NCI-H774 (cell line): ENCODE results near the gene NRXN3.
"Not testable (repeated sequence)": the region's sequence is repeated elsewhere in the genome, so short reads cannot be mapped to it uniquely, and the experiment has no call there.

ENCODE experiments used
- DNase-seq: peaks from one replicate; lab custom pipeline; 2025; lab: John Stamatoyannopoulos, UW

The NRXN3 gene

DNA sequence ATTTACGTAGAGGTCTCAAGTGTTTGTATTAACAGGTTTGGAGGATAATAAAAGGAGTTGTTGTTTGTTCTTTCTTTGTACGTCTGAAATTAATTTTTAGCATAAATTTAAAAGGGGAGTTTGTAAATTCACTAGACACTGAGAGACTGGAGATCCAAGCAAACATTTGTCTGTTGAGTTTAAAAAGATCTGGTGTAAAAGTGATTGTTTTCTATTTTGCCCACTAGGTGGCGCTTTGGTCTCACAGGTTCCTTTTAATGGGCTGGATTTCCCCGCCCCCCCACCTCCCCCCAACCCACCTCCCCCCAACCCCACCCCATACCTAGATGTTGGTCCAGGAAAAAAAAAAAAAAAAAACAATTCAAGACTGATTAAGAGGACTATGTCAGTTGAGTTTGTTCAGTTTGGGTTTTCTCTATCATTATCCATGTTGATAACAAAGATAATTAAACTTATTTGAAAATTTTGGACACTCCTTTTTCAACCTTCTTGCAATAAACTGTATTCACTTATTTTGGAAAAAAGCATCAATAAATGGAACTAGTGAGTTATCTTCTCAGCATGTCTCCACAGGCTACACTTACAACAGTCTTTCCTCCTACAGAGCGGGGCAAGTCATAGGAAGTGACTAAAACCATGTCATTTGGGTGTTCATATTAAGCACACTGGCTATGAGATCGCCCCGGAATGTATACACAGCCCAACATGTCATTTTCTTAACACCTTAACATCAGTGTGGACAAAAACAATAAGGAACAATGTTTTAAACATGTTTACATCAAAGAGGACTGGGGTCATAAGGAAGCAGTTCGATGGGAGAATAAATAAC is 841.1 kb downstream of the NRXN3 start:
- DNase-seq: peak; percentile 8

- no peak for DNase-seq
Observed at GRCh38 chr14:79011920-79012204, 841.7 kb downstream of the NRXN3 start.

GRCh38 chr14:79016828-79017505 is 846.8 kb downstream of the NRXN3 start:
- DNase-seq: no peak

- DNase-seq: no peak
Observed at GRCh38 chr14:79017561-79017960, 847.4 kb downstream of the NRXN3 start.

DNA sequence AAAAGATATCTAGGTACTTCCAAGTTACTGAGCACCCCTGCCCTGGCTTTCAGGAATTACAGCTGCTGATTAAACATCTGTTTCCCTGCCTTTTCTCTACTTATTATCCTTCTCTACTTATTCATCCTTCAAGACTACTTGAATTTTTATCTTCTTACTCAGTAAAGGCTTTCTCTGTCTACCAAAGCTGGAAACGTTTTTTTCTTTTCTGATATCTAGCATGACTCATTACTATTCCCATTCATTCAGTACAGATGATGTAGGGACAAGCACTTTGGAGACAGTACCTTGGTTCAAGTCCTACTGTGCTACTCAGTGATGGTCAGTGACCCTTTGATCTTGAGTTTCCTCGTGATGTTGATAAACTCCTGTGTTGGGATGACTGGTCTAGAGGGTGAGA is 848.7 kb downstream of the NRXN3 start:
- DNase-seq: no peak

GRCh38 chr14:79019898-79020297 is 849.7 kb downstream of the NRXN3 start:
- DNase-seq: not testable (repeated sequence)

DNA sequence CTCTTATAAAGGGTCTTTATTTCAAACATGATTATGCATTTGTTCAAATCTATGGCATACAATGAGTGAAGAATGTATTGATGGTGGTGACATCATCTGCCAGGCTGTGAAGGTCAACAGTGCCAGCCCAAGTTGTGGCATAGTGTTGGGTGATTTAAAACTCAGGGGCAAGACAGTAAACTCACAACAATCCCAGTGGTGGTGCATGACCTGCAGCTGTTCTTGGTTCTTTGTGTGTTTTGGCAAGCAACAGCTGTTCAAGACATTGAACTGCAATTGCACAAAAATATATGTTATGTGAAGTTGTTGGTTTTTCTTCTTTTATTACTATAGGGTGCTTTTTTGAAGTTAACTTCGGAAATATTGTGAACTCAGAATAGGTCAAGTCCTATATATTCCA is 851.6 kb downstream of the NRXN3 start:
- no peak for DNase-seq

DNA sequence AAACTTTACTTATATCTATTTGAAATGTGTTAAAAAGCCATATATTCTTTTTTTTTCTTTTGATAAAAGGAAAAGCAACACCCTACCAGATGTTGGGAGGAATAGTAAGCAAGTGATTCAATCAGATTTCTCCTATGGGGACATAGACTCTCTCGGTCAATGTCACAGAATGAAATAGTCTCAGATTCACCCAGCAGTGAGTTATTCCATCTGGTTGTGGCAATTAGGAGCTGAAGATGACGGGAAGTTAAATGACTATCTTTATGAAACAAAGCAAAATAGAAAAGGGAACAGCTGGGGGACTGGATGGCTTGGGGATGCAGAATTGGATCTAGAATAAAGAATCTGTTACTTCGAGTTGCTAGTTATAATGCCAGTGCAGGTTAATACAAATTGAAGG is 857.0 kb downstream of the NRXN3 start:
- no peak for DNase-seq

GRCh38 chr14:79028281-79028680 is 858.1 kb downstream of the NRXN3 start:
- DNase-seq: no peak

- no peak for DNase-seq
Observed at GRCh38 chr14:79036441-79036840, 866.3 kb downstream of the NRXN3 start.

DNA sequence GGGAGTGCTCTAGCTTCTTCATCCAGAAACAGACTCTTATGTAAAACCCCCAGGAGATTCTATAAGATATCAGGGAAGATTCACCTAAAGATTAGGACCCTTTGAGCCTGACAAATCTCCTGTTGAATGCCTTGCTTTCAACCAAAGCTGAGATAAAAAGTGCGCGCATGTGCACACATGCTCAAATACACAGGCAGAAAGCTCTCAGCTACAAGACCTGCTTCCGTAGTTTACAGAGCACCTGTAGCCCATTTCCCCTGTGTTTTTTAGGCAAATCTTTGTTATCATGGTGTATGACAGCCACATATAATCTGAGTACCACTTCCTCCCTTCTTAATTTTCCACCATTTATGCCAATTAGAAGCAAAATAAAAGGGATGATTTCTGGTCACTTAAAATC is 866.9 kb downstream of the NRXN3 start:
- DNase-seq: no peak

- DNase-seq: no peak
Observed at GRCh38 chr14:79037593-79037992, 867.4 kb downstream of the NRXN3 start.

DNA sequence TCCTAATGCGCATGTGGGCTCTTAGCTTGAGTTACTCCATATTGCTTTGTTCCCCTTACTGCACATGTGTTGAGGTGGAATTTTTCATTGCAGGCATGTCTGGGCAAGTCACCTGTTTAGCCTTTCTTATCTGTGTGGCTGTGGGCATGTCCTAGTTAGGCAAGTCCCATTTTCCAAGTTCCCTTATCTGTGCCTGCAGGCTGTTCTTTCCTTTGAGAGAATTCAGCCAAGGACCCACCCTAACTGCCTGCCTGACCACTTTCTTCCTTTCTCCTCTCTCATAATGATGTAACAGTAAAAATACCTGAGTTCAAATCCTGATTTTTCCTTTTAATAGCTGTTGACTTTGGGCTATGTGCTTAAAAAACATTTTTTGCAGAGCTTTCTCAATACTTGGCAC is 870.6 kb downstream of the NRXN3 start:
- DNase-seq: no peak

GRCh38 chr14:79043194-79043889 is 873.2 kb downstream of the NRXN3 start:
- DNase-seq: no peak

GRCh38 chr14:79044894-79045624 is 874.9 kb downstream of the NRXN3 start:
- no peak for DNase-seq

DNA sequence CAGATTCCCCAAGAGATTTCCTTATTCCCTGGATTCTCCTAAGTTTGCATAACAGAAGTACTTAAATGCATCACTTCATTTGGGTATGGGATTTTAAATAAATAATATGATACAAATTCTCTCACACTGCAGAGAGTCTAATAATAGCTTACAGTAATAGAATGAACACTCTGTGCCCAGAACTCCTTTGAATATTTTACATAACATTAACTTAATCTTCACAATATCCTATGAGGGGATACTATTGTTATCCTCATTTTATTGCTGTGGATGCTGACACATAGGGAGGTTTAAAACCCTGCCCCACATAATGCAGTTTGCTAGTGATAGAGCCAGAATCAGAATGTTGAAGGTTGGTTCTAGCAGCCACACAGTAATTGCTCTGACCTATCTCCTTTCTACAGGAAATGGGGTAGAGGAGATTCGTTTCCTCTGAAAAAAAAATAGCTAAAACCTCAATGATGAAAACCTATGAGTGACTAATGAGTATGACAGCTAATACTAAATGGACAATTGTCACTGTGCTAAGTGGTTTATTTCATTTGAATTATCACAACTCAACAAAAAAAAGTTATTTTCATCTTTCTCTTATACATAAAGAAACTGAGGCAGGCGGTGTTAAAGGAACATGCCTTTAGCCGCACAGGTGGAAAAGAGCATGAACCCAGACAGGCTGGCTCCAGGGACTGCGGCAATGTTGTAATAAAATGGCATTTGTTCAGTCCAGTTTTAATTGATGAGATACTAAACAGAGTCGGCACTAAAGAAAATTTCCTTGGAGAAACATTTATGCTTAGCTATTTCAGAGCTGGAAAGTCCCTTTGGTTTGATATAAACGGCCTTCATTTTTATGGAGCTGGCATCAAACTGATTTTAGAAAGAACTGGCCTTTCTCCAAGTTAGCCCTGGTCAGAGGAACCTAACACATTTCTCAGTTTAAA is 880.9 kb downstream of the NRXN3 start:
- DNase-seq: no peak

GRCh38 chr14:79051742-79052141 is 881.6 kb downstream of the NRXN3 start:
- DNase-seq: no peak

DNA sequence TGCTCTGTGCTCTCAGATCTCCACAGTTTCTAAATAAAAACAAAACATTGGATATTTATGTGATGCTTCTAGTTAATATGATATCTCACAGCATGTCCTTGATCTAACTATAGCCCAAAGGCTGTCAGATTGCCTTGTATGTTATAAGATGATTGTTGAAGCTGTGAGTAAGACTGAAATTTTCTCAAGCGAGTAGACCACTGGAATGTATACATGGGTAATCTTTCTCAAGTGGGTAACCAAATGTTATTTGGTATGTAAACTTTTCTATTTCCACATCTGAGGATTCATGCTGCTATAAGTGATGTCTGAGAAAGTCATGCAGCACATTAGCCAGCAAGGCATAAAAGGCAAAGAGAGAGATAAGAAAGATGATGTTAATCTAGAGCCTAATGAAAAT is 886.7 kb downstream of the NRXN3 start:
- DNase-seq: no peak

DNA sequence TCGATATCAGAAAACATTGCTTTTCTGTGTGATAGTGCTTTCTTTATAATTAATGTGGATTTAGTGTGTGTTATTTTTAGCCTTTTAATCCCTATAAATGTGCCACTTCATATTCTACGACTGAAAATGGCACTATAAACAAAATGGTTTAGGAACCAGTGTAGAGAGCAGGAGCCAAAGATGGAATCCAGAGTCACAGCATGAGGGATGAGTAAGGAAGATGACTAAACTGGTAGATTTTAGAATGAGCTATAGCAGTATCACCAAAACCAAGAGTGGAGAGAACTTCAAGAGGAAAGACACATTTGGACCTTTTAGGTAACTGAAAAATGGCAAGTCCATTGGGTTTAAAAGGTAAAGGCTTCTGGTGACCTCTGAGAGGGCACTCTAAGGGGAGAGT is 887.2 kb downstream of the NRXN3 start:
- DNase-seq: no peak

GRCh38 chr14:79062226-79062625 is 892.1 kb downstream of the NRXN3 start:
- no peak for DNase-seq

DNA sequence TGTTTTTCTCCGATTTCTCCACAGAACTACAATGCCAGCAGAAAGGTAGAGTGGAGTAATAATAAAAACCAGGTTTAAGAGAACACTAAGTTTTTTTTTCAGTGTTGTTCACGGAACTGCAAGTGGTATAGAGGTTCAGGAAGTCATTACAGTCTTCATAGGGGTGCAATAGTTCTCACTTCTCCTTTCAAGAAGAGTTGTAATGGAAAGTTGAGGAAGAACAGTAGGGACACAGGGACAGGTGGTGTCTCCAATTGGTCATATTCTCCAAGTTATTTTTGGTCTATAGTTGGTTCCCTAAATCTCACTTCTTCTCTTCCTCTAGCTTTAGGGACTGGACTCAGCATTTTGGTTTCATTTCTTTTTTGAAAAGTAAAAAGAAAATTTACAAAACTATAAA is 894.0 kb downstream of the NRXN3 start:
- no peak for DNase-seq
